HTERT RPE-1 (cell line): Measurements from ENCODE around the gene ATP5ME.
"Not testable (repeated sequence)": the region's sequence is repeated elsewhere in the genome, so short reads cannot be mapped to it uniquely, and the experiment has no call there.

Experiments
- in situ Hi-C: fragments of 300-500 bp; cut with MboI; formaldehyde crosslinking; loops from 4 replicates; pipeline ENCODE4 v1.14.3; 2020; ENCODE audit warnings: low sequenced_read_pairs

The ATP5ME gene

GRCh38 chr4:657338-657833, 16.7 kb downstream of the ATP5ME start:
- in situ Hi-C loops = no loop called here

GRCh38 chr4:656436-657337, 17.4 kb downstream of the ATP5ME start:
- in situ Hi-C loops = no loop called here

DNA sequence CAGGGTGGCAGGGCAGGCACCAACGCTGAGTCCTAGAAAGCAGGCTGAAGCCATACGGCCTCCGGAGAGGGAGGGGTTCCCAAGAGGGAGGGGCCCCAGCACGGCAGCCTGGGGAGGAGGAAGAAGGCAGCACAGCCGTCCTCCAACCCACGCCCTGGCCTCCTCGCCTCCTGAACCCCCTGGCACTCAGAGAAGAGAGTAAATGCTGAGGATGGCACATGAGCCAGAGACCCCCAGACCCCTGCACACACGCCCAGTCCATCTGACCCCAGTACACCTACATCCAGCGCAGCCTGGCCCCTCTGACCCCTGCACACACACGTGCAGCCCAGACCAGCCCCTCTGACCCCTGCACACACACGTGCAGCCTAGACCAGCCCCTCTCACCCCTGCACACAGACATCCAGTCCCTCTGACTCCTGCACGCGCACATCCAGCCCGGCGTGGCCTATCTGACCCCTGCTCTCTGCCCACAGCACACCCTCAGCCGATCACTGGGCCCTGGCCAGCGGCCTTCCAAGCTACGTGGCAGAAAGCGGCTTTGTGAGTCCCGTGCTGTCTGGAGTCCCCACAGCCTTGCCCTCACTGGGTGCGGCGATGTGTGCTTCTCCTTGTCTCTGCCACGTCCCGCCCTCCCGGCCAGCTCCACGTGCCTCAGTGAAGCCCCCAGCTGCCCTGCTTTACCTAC, 18.5 kb downstream of the ATP5ME start:
- in situ Hi-C loops = no loop called here

DNA sequence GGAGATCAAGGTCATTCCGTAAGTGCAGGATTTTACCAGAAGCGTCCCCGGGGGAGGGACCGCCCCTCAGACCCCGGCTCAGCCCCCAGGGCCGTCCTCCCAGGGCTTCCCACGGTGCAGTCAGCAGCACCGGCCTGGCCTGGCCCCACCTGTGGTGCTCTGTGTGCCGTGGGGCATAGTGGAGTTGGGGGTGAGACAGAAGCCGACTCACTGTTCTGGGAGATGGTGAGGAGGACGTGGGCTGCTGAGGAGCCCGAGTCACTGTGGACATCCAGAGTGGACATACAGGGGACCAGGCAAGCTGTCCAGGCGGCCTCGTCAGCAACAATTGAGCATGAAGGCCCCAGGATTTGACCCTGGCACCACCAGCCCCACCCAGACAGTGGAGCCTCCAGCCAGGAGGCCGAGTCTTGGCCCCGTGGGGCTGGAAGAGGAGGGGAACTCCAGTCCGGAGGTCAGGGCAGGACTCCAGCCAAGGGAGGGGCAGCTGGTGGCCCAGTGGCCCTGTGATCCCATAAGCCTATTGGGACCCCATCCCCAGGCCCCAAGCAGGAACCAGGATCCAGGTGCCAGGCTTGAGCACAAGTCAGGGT, 19.1 kb downstream of the ATP5ME start:
- in situ Hi-C loops = no loop called here

- in situ Hi-C loops = no loop called here
These were observed 19.6 kb downstream of the ATP5ME start for GRCh38 chr4:654503-654845.

DNA sequence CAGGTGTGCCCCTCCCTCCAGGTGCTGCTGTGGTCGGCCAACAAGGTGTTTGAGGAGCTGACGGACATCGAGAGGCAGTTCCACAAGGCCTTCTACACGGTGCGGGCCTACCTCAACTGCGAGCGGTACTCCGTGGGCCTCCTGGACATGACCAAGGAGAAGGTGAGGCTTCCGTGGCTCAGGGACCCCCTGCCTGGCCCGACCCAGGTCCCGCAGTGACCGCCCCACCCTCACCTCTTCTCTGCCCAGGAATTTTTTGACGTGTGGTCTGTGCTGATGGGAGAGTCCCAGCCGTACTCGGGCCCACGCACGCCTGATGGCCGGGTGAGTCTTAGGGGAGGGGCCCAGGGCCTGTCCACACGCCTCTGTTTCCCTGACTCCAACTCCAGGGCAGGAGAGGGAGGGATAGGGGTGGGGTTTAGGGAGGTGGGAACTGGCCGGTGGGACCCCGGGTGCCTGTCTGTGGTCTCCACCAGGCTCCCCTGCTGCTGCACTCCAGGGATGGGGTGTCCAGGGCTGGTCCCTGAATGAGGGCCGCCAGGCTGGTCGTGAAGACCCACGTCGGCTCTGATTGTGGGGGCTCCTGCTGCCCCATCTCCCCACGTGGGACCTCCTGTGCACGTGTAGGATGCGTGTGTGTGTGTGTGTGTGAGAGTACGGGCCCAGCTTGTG, 20.1 kb downstream of the ATP5ME start:
- in situ Hi-C loops = no loop called here

DNA sequence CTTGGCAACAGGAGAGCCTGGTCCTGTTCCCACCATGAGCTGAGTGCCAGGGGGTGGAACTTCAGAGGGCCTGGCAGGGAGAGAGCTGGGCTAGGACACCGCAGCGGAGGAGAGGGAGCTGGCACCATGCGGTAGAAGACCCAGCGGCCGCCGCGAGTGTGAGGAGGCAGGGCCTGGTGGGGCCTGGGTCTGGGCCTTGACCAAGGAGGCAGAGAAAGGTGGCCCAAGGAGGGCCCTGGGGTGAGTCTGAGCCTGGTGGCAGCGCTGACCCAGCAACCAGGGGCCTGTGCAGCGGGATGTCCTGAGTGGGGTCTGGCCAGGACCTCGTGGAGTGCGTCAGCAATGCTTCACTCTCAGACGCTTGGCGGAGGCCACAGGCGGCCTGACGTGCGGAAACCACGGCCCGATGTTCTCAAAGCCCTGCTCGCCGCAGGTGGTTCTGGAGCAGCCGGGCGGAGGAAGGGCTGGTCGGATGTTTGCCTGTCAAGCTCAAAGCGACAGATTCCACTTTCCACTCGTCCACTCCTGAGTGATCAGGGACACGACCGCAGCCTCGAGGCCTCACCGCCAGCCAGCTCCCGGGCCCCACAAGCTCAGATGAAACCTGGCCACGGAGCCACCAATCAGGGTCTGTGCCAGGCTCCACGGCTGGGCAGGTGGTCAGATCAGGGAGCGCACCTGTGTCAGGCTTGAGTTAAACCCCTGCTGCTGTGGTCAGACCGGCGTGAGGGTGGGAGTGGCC, 20.8 kb downstream of the ATP5ME start:
- in situ Hi-C loops = no loop called here

DNA sequence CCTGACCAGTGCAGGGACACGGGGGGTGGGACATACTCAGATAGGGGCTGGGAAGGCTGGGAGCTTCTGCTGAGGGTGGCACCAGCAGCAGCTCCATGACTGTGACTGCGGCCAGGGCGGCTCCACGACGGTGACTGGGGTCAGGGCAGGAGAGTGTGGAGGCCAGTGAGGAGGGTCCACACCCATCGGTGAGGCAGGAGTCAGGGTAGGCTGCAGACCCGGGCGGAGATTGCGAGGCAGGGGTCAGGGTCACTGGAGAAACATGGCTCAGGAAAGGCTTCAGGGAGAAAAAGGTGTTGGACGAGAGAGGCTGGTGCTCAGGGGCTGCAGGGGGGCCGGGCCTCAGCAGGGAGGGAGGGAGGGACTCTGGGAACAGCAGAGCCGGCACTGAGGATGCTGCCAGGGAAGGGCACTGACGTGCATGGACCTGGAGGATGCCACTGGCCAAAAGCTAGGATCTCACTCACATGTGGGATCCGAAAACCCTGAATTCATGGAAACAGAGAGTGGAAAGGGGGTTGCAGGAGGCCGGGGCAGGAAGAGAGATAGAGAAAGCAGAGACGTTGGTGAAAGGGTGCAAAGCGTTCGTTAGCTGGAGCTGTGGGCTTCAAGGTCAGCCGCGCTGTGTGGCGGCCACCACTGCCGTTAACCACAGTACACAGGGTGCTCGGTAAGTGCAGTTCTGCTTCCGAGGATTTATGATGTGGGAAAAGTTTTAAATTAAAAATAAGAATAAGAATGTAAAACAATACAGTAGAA, 22.0 kb downstream of the ATP5ME start:
- in situ Hi-C loops = no loop called here

DNA sequence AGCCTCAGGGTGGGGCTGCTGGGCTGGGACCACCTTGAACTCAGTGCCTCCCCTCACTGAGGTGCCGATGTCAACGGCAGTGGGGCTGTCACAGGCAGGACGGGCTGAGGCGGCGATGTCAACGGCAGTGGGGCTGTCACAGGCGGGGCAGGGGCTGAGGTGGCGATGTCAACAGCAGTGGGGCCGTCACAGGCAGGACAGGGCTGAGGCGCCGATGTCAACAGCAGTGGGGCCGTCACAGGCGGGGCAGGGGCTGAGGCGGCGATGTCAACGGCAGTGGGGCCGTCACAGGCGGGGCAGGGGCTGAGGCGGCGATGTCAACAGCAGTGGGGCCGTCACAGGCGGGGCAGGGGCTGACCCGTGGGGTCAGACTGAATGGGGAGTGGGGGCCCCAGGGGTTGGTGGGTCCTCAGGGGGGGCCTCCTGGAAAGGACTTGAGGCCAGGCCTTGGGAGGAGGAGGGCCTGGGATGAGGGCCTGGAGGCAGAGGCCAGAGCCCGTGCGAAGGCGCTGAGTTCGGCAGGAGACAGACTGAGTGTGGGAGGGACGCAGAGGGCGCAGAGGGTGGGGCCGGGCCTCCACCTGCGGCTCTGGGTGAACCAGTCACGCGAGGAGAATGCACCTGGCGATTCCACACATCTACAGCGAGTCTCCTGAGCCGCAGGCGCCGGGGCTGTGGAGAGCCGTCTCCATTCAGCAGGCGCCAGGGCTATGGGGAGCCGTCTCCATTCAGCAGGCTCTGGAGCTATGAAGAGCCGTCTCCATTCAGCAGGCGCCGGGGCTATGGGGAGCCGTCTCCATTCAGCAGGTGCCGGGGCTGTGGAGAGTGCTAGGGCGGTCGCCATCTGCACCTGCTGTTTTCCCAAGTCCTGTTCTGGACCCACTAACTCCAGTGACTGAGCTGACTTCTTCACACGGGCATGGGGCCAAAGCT, 22.9 kb downstream of the ATP5ME start:
- in situ Hi-C loops = no loop called here

- in situ Hi-C loops = no loop called here
These were observed 23.6 kb downstream of the ATP5ME start for GRCh38 chr4:650461-650860.

GRCh38 chr4:649751-650310, 24.2 kb downstream of the ATP5ME start:
- in situ Hi-C loops = no loop called here

GRCh38 chr4:649293-649625, 24.8 kb downstream of the ATP5ME start:
- in situ Hi-C loops = no loop called here

GRCh38 chr4:648579-649292, 25.3 kb downstream of the ATP5ME start:
- in situ Hi-C loops = no loop called here

- in situ Hi-C loops = no loop called here
These were observed 26.6 kb downstream of the ATP5ME start for GRCh38 chr4:647481-647880.

DNA sequence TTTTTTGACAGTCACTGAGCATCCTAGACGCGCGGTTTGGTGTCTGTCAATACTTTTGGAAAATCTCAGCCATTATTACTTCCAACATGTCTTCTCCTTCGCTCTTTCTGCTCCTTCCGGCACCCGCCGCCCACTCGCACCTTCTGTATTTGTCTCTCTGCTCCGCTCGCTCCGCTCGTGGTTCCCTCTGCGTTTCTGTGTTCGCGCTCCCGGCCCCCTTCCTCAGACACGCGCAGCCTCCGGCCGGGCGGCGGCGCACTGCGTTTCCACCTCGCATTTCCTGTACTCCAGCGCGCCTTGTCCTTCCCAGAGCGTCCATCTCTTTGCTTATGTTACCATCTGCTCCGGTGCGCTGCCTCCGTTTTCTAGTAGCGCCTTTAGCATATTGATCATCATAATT, 27.6 kb downstream of the ATP5ME start:
- in situ Hi-C loops = no loop called here

- in situ Hi-C loops = not testable (repeated sequence)
These were observed 31.7 kb downstream of the ATP5ME start for GRCh38 chr4:642366-642765.

DNA sequence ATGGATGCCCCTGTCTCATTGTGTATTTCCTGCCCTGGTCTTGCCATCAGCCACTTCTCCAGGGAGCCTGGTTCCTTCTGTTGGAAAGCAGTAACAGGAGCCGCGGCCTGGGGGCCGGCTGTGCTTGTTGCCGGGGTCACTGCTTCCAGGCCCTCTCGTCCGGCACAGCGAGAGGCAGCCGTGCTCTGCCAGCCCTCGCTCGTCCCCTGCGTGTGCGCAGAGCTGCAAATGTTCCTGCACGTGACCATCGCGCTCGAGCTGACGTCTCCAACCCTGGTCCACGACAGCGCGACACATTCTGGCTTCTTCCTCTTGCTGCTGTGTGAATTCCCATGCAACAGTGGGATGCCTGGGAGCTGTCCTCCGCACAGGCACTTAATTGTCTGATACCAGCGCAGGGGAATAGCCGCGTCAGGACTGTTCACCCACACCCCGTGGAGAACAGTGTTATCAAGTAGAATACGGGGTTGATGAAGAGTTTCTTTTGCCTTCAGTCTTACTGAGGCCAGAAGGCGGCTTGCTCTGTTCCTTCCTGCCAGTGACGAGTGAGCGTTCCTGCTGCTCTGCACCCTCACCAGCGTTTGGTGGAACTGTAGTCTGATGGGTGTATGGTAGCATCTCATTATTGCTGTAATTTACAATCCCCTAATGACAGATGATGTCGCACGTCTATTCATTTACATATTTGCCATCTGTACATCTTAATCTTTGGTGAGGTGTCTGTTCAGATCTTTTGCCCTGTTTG, 36.4 kb downstream of the ATP5ME start:
- in situ Hi-C loops = no loop called here
